HUDEP-2 (cell line): ENCODE data around the gene GABRG3.

ENCODE experiments used
- DNase-seq, 76 experiments: peaks; one replicate each; lab custom pipeline; 2025; ENCODE audit not compliant: unreplicated experiment in 76 of 76; lab: John Stamatoyannopoulos, UW

GABRG3 gene

GRCh38 chr15:27059610-27060202, 88.7 kb downstream of the GABRG3 start:
- peak in 51 of 76 experiments; percentile 0 to 69 (median 21) for DNase-seq

GRCh38 chr15:27061739-27062138, 90.8 kb downstream of the GABRG3 start:
- no peak for DNase-seq

- DNase-seq = no peak
Observed at GRCh38 chr15:27062951-27063350, 92.0 kb downstream of the GABRG3 start.

- no peak for DNase-seq
Observed at GRCh38 chr15:27064080-27064479, 93.1 kb downstream of the GABRG3 start.

GRCh38 chr15:27065151-27065550, 94.2 kb downstream of the GABRG3 start:
- no peak for DNase-seq

GRCh38 chr15:27065785-27066184, 94.8 kb downstream of the GABRG3 start:
- DNase-seq = no peak

GRCh38 chr15:27066446-27066845, 95.5 kb downstream of the GABRG3 start:
- DNase-seq = no peak

GRCh38 chr15:27067175-27067574, 96.2 kb downstream of the GABRG3 start:
- no peak for DNase-seq

- DNase-seq = no peak
Observed at GRCh38 chr15:27070841-27071240, 99.9 kb downstream of the GABRG3 start.

- peak in 1 of 76 experiments; percentile 4 for DNase-seq
Observed at GRCh38 chr15:27074179-27074578, 103.2 kb downstream of the GABRG3 start.

GRCh38 chr15:27077790-27078189, 106.8 kb downstream of the GABRG3 start:
- DNase-seq = peak in 1 of 76 experiments; percentile 2

- no peak for DNase-seq
Observed at GRCh38 chr15:27081676-27082418, 110.9 kb downstream of the GABRG3 start.

- DNase-seq = no peak
Observed at GRCh38 chr15:27082526-27082925, 111.5 kb downstream of the GABRG3 start.

- no peak for DNase-seq
Observed at GRCh38 chr15:27084844-27085243, 113.9 kb downstream of the GABRG3 start.

- DNase-seq = no peak
Observed at GRCh38 chr15:27086149-27086548, 115.2 kb downstream of the GABRG3 start.

- no peak for DNase-seq
Observed at GRCh38 chr15:27086805-27087204, 115.8 kb downstream of the GABRG3 start.

GRCh38 chr15:27087651-27088583, 116.9 kb downstream of the GABRG3 start:
- no peak for DNase-seq

GRCh38 chr15:27088584-27089232, 117.7 kb downstream of the GABRG3 start:
- no peak for DNase-seq

- DNase-seq = no peak
Observed at GRCh38 chr15:27089233-27089586, 118.2 kb downstream of the GABRG3 start.

- DNase-seq = no peak
Observed at GRCh38 chr15:27089676-27090075, 118.7 kb downstream of the GABRG3 start.
